HCT116 (cell line): Measurements from ENCODE around the gene TRIM50. TPM values are rescaled to one million over a fixed set of nuclear protein-coding genes. Genes with fewer than 3 reads are reported as not detected.
A peak's percentile ranks its signal among the peaks of the same experiment; 100 is the strongest.
"Not testable (repeated sequence)": the region's sequence is repeated elsewhere in the genome, so short reads cannot be mapped to it uniquely, and the experiment has no call there.

Experiments
- ATAC-seq: fragments of 200-7000 bp; cut with Tn5 transposase; 2 replicates; pipeline ENCODE4 v1.9.1; 2020; ENCODE audit warnings: mild to moderate bottlenecking, moderate library complexity
- BruUV-seq: library from RNA; stranded (reverse); fragments of 400-500 nt; replicated peaks from 2 replicates; lab custom pipeline; 2021; lab: Mats Ljungman, UMichigan
- CTCF ChIA-PET: fragments of 300-600 bp; sonication (Branson Sonifier 250); formaldehyde crosslinking; loops from one replicate; lab custom pipeline; 2021; ENCODE audit warnings: antibody characterized with exemption; lab: Charles Lee
- POLR2A ChIA-PET: fragments of 300-600, 350-600 bp; sonication (Branson Sonifier 250); formaldehyde crosslinking; loops from one replicate; lab custom pipeline; 2021; ENCODE audit warnings: antibody characterized with exemption; lab: Charles Lee
- RAD21 ChIA-PET, 2 experiments: fragments of 300-600 bp; sonication (Branson Sonifier 250); formaldehyde crosslinking; loops; one replicate each; lab custom pipeline; 2023; ENCODE audit warnings: low total read pairs in 2 of 2; ENCODE audit not compliant: uncharacterized antibody in 2 of 2, unreplicated experiment in 2 of 2, low non-redundant PET in 1 of 2; lab: Charles Lee
- DNase-seq: peaks from one replicate; pipeline ENCODE4 v3.0.0-alpha.2; 2010; ENCODE audit warnings: low read depth, low spot score
- H2AFZ ChIP-seq: fragments of 200-600 bp; shearing (Covaris generic), sonication (generic); 2 replicates; pipeline ENCODE4 v1.6.1; 2017; ENCODE audit warnings: low read depth, mixed run types, mixed read lengths, antibody characterized with exemption, low read length; ENCODE audit not compliant: poor library complexity, severe bottlenecking
- H3K27ac ChIP-seq: 2 replicates; pipeline ENCODE4 v1.5.1; 2012; ENCODE audit warnings: low read depth, low read length
- H3K27me3 ChIP-seq: fragments of 200-600 bp; sonication (generic); 2 replicates; pipeline ENCODE4 v1.6.1; 2016; ENCODE audit warnings: mixed run types, low read length, mixed read lengths; ENCODE audit not compliant: insufficient read depth
- H3K36me3 ChIP-seq, 2 experiments: fragments of 200-500 bp in 1 of 2; fragments of 200-600 bp in 1 of 2; sonication (Bioruptor generic) in 1 of 2; sonication (generic) in 1 of 2; 2 replicates each; pipeline versions ENCODE4 v1.5.1 to v1.6.1; 2014 to 2016; ENCODE audit warnings: low read length in 2 of 2, inconsistent platforms in 1 of 2, mixed read lengths in 1 of 2, mixed run types in 1 of 2; ENCODE audit not compliant: insufficient read depth in 2 of 2, control insufficient read depth in 1 of 2
- H3K4me1 ChIP-seq, 2 experiments: fragments of 200-600 bp in 1 of 2; sonication (generic) in 1 of 2; 2 replicates each; pipeline versions ENCODE4 v1.5.1 to v1.6.1; 2012 to 2017; ENCODE audit warnings: low read length in 2 of 2, inconsistent platforms in 1 of 2, mild to moderate bottlenecking in 1 of 2, mixed read lengths in 1 of 2, mixed run types in 1 of 2, moderate library complexity in 1 of 2; ENCODE audit not compliant: insufficient read depth in 2 of 2, control insufficient read depth in 1 of 2
- H3K4me2 ChIP-seq: fragments of 200-600 bp; sonication (generic); 2 replicates; pipeline ENCODE4 v1.6.1; 2017; ENCODE audit warnings: mixed run types, low read length, mixed read lengths
- H3K4me3 ChIP-seq, 2 experiments: fragments of 200-600 bp in 1 of 2; sonication (generic) in 1 of 2; replicated peaks in 1 of 2; 2 replicates each; pipeline ENCODE4 v1.5.1; 2011 to 2016; ENCODE audit warnings: low read length in 2 of 2, control low read depth in 1 of 2, low read depth in 1 of 2, mild to moderate bottlenecking in 1 of 2, mixed read lengths in 1 of 2, mixed run types in 1 of 2
- H3K79me2 ChIP-seq: fragments of 200-600 bp; sonication (generic); 2 replicates; pipeline ENCODE4 v1.6.1; 2017; ENCODE audit warnings: mild to moderate bottlenecking, mixed run types, low read length, moderate library complexity, mixed read lengths; ENCODE audit not compliant: insufficient read depth
- H3K9ac ChIP-seq: fragments of 200-600 bp; sonication (generic); 2 replicates; pipeline ENCODE4 v1.6.1; 2016; ENCODE audit warnings: low read length, mixed read lengths
- H3K9me2 ChIP-seq: fragments of 200-600 bp; sonication (generic), shearing (Covaris generic); 2 replicates; pipeline ENCODE4 v1.6.1; 2017; ENCODE audit warnings: mixed run types, mild to moderate bottlenecking, moderate library complexity; ENCODE audit not compliant: insufficient read depth
- H3K9me3 ChIP-seq, 2 experiments: fragments of 200-500 bp in 1 of 2; fragments of 200-600 bp in 1 of 2; sonication (Bioruptor generic) in 1 of 2; sonication (generic) in 1 of 2; 2 replicates each; pipeline ENCODE4 v1.6.1; 2014 to 2017; ENCODE audit warnings: low read length in 2 of 2, mixed read lengths in 2 of 2, inconsistent platforms in 1 of 2, low read depth in 1 of 2, mild to moderate bottlenecking in 1 of 2, mixed run types in 1 of 2, moderate library complexity in 1 of 2; ENCODE audit not compliant: control insufficient read depth in 1 of 2, insufficient read depth in 1 of 2
- H4K20me1 ChIP-seq: fragments of 200-600 bp; sonication (generic), shearing (Covaris generic); 2 replicates; pipeline ENCODE4 v1.6.1; 2017; ENCODE audit warnings: mixed run types, mild to moderate bottlenecking, moderate library complexity; ENCODE audit not compliant: insufficient read depth
- CTCF ChIP-seq, 3 experiments: fragments of 200-600 bp in 1 of 3; sonication (generic) in 1 of 3; IDR thresholded peaks in 2 of 3; conservative IDR thresholded peaks in 1 of 3; 2 replicates each; pipeline ENCODE4 v1.5.1; 2012 to 2017; ENCODE audit warnings: low read depth in 2 of 3, low read length in 2 of 3, antibody characterized with exemption in 1 of 3, borderline replicate concordance in 1 of 3, control low read depth in 1 of 3, mild to moderate bottlenecking in 1 of 3, mixed read lengths in 1 of 3, mixed run types in 1 of 3, moderate library complexity in 1 of 3; ENCODE audit not compliant: insufficient read depth in 1 of 3
- intact Hi-C: fragments of 100-400 bp; cut with micrococcal nuclease; formaldehyde crosslinking; loops from 2 replicates; pipeline ENCODE4 v1.10.0; 2022
- total RNA-seq: library from RNA; stranded (reverse); gene quantifications from one replicate; pipeline ENCODE4 v1.2.1, GENCODE V29; 2021; ENCODE audit not compliant: unreplicated experiment

Gene TRIM50
- total RNA-seq, 1 experiment from 2014 or later: not detected

GRCh38 chr7:73302846-73303245 is 25.0 kb downstream of the TRIM50 start:
- POLR2A ChIA-PET, DNase-seq, H3K4me3 ChIP-seq, RAD21 ChIA-PET, CTCF ChIA-PET, H3K9ac ChIP-seq, H3K4me2 ChIP-seq, ATAC-seq, H2AFZ ChIP-seq, H3K9me3 ChIP-seq, H3K27ac ChIP-seq, BruUV-seq, H3K27me3 ChIP-seq, H3K9me2 ChIP-seq, H4K20me1 ChIP-seq, intact Hi-C loops: not testable (repeated sequence)
- peaks cover 4 to 11% of the 10 kb centered on the region in 2 experiments for H3K4me1 ChIP-seq
- peaks cover 23% of the 10 kb centered on the region for H3K79me2 ChIP-seq
- H3K36me3 ChIP-seq: peaks cover 9 to 19% of the 10 kb centered on the region in 2 experiments; a peak in 3 of 4 replicates

- intact Hi-C loops, H3K27ac ChIP-seq, CTCF ChIA-PET, H3K9me2 ChIP-seq, H3K4me3 ChIP-seq, DNase-seq, H3K27me3 ChIP-seq, H2AFZ ChIP-seq, H3K9ac ChIP-seq, RAD21 ChIA-PET, H3K9me3 ChIP-seq, H3K79me2 ChIP-seq, H4K20me1 ChIP-seq, BruUV-seq, H3K4me2 ChIP-seq, POLR2A ChIA-PET, H3K4me1 ChIP-seq: not testable (repeated sequence)
- H3K36me3 ChIP-seq: peaks cover 3 to 11% of the 10 kb centered on the region in 2 experiments; a peak in 2 of 4 replicates
- peak; percentile 83 for ATAC-seq
- peak in 2 of 3 experiments; percentile 3 to 14; a peak in 1 of 6 replicates for TF ChIP-seq CTCF (IDR thresholded peaks at IDR 0.05 in 2 of 3, conservative IDR thresholded peaks at IDR 0.05 in 1 of 3; ENCODE audit: borderline replicate concordance in 1 of 3, insufficient read depth in 1 of 3, low read depth in 2 of 3, low read length in 2 of 3)
Measured at GRCh38 chr7:73301108-73301507, 26.8 kb downstream of the TRIM50 start.

- not testable (repeated sequence) for H3K9ac ChIP-seq, H3K36me3 ChIP-seq
Measured at GRCh38 chr7:73299812-73300211, 28.1 kb downstream of the TRIM50 start.

GRCh38 chr7:73297706-73298105 is 30.2 kb downstream of the TRIM50 start:
- ATAC-seq, H4K20me1 ChIP-seq, H3K9me2 ChIP-seq, intact Hi-C loops, RAD21 ChIA-PET, H3K4me2 ChIP-seq, H3K4me3 ChIP-seq, H3K27ac ChIP-seq, CTCF ChIA-PET, H3K9me3 ChIP-seq, H3K27me3 ChIP-seq, H3K36me3 ChIP-seq, BruUV-seq, DNase-seq, H3K4me1 ChIP-seq, H3K79me2 ChIP-seq, H2AFZ ChIP-seq, POLR2A ChIA-PET, H3K9ac ChIP-seq: not testable (repeated sequence)

More at GRCh38 chr7:73299812-73300211, 28.1 kb downstream of the TRIM50 start:
- H3K27ac ChIP-seq, H4K20me1 ChIP-seq, H3K4me2 ChIP-seq, DNase-seq, ATAC-seq, H3K27me3 ChIP-seq, H3K9me3 ChIP-seq, BruUV-seq, H3K4me1 ChIP-seq, H3K9me2 ChIP-seq, H3K79me2 ChIP-seq, CTCF ChIA-PET, H2AFZ ChIP-seq, intact Hi-C loops, RAD21 ChIA-PET, POLR2A ChIA-PET, H3K4me3 ChIP-seq: not testable (repeated sequence)
